ENCODE results near the gene VMP1.

- TF ChIP-seq CTCF (IDR thresholded peaks at IDR 0.05): no peak
- no peak for TF ChIP-seq POLR2A (IDR thresholded peaks at IDR 0.05)
These were observed 168.7 kb downstream of the VMP1 start for GRCh38 chr17:59876107-59876506.
